AG20443 (cell line): ENCODE data around the gene KLHL2.

ENCODE experiments used
- DNase-seq: peaks from one replicate; pipeline ENCODE4 v3.0.0; 2012; ENCODE audit warnings: low spot score, mixed read lengths

Gene KLHL2

GRCh38 chr4:165368114-165368513, 160.8 kb downstream of the KLHL2 start:
- no peak for DNase-seq

GRCh38 chr4:165368567-165368966, 161.2 kb downstream of the KLHL2 start:
- DNase-seq = no peak

DNA sequence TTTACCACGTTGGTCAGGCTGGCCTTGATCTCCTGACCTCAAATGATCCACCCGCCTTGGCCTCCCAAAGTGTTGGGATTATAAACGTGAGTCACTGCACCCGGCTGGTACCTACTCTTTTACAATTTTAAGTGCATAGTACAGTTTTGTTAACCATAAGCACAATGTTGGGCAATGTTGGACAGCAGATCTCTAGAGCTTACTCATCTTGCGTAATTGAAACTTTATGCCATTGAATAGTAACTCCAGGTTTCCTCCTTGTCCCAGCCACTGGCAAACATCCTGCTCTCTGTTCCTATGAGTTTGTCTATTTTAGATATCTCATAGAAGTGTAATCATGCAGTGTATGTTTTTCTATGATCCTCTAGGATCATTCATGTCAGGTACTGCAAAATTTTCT, 162.2 kb downstream of the KLHL2 start:
- DNase-seq = no peak

DNA sequence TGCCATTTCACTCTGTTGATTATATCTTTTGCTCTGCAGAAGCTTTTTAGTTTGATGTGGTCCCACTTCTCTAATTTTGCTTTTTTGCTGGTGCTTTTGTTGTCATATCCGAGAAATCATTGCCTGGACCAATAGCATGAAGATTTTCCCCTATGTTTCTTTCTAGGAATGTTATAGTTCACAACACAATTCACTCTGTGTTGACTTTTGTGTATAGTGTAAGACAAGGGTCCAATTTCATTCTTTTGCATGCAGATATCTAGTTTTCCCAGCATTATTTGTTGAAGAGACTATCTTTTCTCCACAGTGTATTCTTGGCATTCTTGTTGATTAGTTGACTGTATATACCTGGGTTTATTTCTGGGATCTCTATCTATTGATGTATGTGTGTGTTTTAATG, 163.2 kb downstream of the KLHL2 start:
- DNase-seq = no peak
